A673 (cell line): ENCODE results near the gene SCG3.

Experiments
- CTCF ChIP-seq: fragments of 300-800, 200-600 bp; sonication (generic); conservative IDR thresholded peaks from 2 replicates; pipeline ENCODE4 v1.5.1; 2017; ENCODE audit warnings: low read depth, mild to moderate bottlenecking, antibody characterized with exemption, low read length, moderate library complexity, mixed read lengths
- EZH2 ChIP-seq: fragments of 200-600 bp; sonication (generic); IDR thresholded peaks from 2 replicates; pipeline ENCODE4 v1.6.1; 2017; ENCODE audit warnings: borderline replicate concordance, low read depth, mild to moderate bottlenecking, mixed read lengths, antibody characterized with exemption, low read length; ENCODE audit not compliant: poor library complexity, severe bottlenecking

- TF ChIP-seq CTCF: no peak
- no peak for TF ChIP-seq EZH2
Observed at GRCh38 chr15:51724199-51724598, 42.9 kb downstream of the SCG3 start.
